ENCODE data around the gene HOXC5.
"Not testable (repeated sequence)": the region's sequence is repeated elsewhere in the genome, so short reads cannot be mapped to it uniquely, and the experiment has no call there.

The HOXC5 gene

DNA sequence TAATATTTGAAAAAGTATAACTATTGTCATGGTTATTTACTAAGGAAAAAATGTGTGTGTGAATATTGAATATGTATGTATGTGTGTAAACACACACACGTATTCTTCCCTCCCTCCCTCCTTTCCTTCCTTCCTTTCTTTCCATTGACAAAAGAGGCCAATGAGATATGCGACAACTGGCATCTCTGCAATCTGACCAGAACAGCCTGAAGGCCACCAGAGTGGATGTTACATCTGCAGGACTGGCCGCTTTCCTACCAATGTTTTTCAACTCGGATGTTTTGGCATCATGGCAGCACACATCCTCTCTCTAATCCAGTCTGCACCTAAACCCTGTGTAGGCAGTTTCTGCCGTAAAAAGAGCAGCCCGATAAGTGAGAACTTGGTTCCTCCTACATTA is 41.5 kb downstream of the HOXC5 start:
- DNase-seq = no peak

DNA sequence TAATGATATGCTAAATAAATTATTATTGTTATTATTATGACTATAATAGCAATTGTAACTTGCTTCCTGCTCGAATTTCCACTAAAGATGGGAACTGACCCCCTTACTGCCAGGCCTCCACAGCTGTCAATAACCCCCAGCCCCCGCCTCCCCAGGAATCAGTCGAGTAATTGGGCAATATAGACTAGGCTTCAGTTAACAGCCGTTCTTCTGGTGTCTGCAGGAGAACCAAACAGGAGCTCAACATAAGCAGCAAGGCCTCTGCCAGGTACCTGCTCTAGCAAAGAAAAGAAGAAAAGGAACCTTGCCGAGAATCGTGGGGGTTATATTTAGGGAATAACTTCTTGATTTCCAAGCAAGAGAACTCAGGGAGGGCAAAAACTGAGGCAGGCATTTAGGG is 42.6 kb downstream of the HOXC5 start:
- peak in 1 of 3 experiments; percentile 24 for DNase-seq

DNA sequence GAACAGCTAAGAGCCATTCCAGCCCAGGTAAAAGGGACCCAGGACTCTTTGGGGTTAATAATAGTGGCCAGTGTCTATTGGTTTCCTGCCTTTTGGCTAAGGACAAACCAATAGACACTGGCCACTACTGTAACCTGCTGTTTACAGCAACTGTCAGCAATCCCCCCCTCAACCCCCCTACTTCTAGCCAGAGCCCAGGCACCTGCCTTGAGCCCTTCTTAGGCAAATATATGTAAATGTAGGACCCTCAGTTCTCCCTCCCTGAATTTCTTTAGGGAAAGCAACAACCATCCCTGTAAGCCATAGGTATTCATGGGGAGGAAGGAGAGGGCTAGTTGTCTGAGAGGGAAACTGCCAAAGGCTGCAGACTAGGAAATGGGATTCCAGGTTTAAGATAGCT is 43.1 kb downstream of the HOXC5 start:
- DNase-seq = no peak

DNA sequence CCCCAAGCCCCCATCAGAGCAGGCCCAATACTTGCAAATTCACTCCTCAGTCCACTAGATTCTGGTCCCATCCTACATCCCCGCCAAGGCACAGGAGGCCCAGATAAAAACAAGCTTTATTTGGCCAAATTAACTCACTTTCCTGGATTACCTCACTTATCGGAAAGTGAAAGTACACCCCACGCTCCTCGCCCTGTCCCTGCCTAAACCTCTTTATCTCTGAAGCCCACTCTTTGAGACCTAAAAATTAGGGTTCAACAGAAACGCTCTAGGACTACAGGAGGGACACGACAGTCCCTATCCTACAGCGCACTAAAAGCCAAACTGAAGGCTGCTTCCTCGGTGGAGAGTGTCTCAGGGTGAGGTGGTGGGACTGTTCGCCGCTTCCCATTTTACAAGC is 45.0 kb downstream of the HOXC5 start:
- not testable (repeated sequence) for DNase-seq

DNA sequence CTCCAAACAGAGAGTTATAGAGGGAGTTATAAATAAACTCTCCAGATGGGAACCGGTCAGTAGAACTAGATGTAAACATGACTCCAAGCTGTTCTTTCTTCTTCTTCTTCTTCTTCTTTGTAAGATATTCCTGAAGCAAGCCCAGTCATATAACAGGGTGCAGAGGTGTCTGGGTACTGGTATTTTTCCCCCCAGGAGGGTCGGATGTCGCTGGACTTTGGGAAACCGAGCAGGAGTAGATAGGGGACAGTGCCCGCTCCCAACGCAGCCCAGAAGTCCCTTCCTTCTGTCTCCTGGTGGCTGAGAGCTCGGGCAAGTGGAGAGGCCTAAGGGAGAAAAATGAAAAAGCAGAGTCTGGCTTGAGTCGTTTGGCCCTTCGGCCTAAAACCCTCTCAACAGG is 46.3 kb downstream of the HOXC5 start:
- DNase-seq = peak in 1 of 3 experiments; percentile 17

DNA sequence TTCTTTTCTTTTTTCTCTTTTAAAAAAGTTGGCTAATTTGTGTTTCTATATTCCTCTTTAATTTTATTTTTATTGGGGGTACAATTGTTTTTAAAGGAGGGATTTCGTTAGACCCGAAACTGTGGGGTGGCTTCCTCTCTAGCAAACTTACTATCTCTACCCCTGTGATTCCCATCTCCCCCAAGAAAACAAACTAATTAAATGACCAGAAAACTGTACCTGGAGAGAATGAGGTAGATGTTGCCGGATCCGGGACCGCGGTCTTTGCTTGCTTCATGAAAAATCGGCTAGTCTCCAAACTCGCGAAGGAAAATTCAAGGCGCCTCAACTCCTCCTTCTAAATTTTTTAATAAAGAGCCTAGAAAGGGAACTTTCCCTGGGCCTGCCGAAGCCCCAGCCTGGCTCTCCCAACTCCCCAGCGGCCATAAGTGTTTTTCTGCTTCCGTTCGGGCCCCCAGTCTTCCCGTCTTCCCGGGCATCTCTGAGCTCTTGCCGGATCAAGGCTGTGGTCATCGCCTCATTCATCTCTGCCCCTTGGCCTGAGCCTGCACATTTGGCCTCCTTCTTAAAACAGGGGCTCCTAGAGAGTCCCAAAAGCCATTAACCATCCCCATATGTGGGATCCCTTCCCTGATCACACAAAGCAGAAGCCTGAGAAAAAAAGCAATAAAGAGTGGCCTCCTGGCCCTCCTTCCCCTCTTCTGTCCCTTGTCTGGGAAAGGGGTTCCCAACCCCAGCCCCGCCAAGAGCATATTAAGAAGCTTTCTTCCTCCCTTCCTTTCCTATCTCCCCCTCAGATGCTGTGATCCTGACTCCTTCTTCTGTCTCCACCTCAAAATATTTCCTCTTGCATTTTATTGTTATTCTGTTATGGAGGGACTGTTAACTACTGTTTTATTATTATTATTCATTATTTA is 47.4 kb downstream of the HOXC5 start:
- not testable (repeated sequence) for DNase-seq

DNA sequence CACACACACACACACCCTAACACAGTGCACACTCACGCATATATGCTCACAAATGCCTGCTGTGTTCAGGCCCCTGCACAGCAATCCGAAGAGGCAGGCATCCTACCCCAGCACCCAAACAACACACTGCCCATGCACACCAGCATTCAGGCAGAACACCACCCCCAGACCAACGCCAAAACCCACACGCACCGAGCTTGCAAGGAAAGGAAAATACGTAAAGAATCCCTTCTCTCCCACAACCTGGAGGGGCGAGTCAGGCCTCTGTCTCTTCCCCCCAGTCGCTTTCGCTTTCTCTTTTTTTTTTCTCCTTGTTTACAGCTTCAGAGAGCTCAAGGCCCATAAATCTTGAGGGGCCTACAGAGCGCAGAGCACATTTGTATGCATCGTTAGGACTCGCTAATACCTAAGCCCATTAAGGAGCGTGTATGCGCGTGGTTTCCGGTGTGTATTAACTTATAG is 48.2 kb downstream of the HOXC5 start:
- DNase-seq = peak; percentile 26 to 64 (median 50)

DNA sequence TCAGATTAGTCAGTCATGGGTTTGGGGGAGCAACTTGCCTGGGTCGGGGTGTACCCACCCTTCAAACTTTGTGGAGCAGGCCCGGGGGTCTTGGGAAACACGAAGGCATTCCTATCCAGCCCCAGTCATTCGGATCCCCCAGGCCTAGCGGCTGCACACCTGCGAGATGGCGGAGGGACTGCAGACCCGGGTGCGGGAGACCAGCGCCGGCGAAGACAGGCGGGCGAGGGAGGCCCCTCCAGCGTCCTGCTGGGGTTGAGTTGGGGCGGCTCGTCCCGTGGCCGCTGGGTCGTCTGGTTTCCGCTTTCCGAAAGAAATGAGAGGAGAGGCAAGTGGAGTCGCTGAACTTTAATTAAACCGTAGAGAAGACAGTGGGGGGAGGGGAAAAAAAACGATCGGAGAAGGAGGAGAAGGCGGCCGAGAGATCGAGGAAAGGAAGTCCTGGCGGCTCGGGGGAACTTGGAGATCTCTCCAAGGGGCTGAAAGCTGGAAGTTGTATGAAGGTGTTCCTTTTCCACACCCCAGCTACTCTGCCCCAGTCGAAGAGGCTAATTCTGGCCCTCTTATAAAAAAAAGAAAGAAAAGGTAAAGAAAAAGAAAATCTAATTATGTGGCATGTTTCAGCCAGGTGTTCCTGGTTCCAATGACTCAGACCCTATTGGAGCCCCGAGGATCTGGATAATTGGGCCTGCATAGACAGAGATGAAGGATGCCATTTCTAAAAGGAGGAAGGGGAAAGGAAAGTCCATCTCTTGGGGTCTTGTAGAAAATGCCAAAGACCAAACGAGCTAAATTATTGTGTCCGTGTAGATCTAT is 48.9 kb downstream of the HOXC5 start:
- DNase-seq = peak in 2 of 3 experiments; percentile 15 to 41

DNA sequence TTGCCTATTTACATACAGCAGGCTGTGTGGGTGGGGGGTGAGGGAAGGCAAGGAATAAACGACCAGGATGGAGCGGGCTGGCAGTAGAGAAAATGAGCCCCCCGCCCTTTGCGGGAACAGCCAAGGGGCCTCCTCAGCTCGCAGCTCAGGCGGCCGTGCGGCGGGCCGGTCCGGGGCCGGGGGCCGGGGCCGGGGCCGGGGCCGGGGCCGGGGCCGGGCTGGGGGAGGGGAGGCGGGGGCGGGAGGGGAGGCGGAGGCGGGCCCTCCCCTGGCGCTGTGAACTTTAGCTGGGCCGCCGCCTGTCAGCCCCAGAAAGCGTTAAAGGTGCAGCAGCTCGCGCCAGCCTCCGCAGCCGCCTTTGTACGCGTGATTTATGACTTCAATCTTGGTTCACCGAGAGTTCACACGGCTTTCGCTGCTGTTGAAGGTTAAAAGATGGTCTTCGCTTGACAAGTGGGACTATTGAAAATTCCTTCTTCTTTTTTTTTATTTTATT is 49.6 kb downstream of the HOXC5 start:
- peak; percentile 60 to 85 (median 69) for DNase-seq
